GM21528 (cell line): ENCODE data around the gene IL18R1.
"Not testable (repeated sequence)": the region's sequence is repeated elsewhere in the genome, so short reads cannot be mapped to it uniquely, and the experiment has no call there.

ENCODE experiments used
- ATAC-seq: cut with Tn5 transposase; IDR thresholded peaks from one replicate; pipeline ENCODE4 v1.9.1; 2021; ENCODE audit warnings: mild to moderate bottlenecking, moderate library complexity; ENCODE audit not compliant: unreplicated experiment, low FRiP score

Gene IL18R1, protein sequence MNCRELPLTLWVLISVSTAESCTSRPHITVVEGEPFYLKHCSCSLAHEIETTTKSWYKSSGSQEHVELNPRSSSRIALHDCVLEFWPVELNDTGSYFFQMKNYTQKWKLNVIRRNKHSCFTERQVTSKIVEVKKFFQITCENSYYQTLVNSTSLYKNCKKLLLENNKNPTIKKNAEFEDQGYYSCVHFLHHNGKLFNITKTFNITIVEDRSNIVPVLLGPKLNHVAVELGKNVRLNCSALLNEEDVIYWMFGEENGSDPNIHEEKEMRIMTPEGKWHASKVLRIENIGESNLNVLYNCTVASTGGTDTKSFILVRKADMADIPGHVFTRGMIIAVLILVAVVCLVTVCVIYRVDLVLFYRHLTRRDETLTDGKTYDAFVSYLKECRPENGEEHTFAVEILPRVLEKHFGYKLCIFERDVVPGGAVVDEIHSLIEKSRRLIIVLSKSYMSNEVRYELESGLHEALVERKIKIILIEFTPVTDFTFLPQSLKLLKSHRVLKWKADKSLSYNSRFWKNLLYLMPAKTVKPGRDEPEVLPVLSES

DNA sequence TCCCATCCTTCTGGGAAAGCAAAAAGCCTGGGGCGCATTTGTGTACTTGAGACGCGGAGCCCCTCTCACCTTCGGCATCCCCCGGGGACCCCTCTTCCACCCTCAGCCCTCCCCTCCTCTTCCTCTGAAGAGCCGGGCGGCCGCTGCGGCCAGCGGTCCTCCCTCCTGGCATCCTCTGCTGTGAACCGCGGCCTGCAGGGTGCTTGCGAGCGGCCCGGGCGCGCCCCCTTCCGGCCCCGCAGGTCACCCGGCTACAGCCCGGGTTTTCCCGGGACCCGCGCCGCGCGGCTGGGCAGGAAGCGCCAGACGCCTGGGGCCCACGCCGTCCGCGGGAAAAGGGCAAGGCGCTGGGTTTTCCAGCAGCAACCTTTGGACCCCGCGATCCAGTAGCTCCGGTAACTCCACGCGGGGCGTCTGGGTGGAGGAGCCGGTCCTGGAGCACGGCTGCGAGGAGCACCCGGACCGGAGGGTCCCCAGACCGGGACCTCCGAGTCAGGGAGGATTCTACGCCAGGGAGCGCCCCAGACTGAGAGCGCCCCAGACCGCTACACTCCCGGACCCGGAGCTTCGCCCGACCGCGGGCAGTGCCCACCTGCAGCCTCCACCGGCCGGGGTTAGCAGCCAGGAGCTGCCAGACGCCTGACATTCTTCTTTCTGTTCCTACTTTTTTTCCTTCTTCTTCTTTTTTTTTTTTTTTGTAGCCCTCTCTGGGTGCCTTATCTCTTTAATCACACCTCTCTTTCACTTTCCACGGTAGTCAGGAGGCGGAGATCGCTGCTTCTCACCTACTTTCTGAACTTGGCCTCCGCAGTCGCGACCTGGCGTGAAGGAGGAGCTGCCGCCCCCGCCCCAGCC lies at the start of gene IL18R1:
Gene IL18R1 (plus strand): TSS at position 271 of the 855 bp plus-strand sequence. CDS start 6,865 bp downstream, outside the sequence.
- peak; percentile 92 for ATAC-seq

DNA sequence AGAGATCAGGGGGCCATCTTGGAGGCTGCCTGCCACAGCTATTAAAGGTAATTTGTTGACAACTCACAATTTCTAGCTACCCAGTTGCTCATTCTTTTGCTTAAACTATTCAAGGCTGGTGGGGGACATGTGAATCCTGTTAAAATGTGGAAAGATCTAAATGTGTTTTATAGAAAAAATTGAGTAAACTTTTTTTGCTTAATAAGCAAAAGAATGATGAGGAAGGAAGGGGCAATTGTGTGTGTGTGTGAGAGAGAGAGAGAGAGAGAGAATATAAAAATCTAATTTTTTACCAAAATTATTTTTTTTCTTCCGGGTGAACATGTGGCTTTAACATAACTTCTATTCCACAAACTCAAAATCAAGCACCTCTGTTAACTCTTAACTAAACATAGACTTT lies 49.5 kb upstream of the IL18R1 start:
- no peak for ATAC-seq

DNA sequence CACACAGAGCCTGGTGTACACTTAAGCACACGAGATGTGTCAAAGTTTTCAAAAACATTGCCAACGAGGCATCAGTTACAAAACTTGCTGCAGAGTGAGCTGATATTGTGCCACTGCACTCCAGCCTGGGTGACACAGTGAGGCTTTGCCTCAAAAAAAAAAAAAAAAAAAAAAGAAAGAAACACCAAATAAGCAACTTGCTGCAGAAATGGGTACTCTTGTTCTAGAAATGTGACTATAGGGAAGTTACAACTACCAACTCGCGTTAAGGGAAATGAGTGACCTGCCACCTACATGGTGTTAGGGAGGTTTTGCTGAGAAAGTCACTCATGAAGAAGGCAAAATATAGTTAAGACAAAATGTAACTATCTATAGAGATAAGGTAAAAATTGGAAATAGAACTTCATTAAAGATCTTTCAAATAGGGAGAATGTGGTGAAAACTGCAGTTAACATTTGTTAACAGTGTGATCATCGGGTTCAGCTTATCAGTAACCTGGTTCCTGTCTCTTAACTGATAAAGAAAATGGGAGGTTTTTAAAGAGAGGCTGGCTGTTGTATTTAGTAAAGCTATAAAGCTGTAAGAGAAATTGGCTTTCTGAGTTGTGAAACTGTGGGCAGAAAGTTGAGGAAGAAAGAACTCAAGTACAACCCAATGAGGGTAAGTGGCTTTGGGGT lies 44.5 kb upstream of the IL18R1 start, which contains the start of gene IL1RL1:
Gene IL1RL1 (plus strand): TSS at position 600 of the 677 bp plus-strand sequence. CDS start 26,702 bp downstream, outside the sequence.
- ATAC-seq = no peak

DNA sequence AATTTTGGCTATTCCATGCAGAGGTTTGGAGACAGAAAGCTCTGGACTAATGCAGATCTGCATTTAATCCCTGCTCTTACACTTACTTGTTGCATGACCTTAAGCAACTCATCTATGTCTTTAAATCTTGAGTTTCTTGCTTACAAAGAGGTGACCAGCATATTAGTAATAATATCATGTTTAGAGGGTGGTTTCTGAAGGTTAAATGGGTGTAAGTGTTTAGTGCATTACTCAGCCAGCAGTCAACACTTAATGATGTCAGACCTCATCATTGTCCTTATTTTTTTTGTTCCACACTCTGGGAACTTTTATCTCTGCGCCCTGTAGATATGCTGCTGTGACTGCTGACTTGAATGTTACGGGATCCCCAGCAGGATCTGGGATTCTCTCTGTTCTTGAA lies 42.6 kb upstream of the IL18R1 start:
- no peak for ATAC-seq

DNA sequence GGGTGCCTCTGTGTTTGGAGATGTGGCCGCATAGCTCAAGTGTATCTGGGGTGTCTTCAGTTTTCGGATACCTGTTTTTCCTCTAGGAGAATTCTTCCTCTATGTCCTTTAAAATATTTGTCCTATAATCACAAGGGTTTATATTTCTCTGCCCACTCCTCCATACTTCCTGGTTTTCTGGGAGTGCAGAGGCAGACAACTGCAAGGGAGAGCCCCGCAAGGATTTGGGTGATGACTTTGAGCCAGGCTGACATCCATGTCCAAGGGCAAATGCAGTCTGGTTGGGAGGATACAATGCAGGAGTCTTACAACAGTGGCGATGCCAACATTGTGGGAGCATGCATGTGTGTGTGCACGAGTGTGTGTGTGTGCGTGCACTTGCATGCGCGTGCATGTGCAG lies 42.1 kb upstream of the IL18R1 start:
- ATAC-seq = no peak

DNA sequence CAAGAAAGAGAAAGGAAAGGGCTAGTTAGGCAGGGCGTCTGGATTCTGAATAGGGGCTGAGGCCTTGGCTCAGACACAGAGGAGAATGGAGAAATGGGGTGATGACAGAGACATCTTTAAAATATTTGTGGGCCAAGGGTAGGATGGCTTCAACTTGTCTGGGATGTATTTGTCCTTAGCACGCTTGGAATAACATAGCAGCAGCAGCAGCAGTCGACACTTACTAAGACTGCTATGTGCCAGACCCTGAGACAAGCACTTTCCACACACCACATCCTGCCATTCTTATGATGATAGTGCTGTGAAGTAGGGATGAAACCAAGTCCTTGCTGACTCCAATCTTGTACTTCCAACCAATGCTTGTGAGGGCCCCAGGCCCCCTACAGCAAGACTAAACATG lies 41.6 kb upstream of the IL18R1 start:
- no peak for ATAC-seq

DNA sequence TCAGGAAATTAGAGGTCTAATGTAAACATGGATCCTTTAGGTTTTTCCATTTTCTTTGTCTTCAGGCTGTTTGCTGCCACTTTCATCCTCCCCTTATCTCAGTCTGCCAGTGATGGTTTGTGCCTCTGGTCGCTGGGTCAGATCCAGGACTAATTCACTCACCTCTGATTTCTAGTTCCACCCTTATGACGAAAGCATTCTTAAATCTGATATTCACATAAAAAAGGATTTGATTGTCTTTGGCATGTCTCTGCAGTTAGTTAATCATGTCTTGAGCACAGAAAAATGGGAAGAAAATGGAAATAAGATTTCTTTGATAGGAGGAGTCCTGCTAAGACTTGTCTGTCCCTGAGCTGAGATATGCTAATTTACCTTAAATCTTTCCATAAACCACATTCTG lies 39.7 kb upstream of the IL18R1 start:
- ATAC-seq = no peak

DNA sequence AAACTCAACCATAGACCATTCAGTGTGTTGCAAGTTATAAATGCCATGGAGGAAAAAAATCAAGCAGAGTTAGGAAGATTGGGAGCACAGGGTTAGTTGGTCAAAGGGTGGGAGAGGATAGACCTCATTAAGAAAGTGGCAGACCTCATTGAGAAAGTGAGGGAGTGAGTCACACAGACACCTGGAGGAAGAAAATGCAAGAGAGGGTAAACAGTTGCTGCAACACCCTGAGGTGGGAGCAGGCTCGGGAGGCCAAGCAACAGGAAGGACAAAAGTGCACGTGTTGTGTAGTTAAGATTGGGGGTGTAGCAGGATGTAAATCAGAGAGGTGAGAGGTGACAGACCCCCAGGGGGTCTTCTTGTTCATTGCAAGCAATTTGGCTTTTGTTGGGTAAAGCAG lies 37.9 kb upstream of the IL18R1 start:
- no peak for ATAC-seq

DNA sequence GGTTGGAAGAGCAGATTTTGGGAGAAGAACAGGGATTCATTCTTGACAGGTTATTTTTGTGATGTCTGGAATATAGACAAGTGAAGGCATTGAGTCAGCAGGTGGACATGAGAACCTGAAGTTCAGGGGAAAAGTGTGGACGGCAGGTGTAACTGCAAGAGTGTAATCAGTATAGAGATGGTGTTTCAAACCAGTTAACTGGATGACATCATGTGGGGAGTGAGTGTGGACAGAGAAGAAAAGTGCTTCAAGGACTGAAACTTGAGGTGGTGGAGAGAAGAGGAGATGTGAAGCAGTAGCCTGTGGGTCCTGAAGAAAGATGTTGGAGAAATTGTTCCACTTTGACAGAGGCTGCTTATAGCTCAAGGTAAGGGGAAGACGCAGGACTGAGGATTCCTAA lies 37.2 kb upstream of the IL18R1 start:
- no peak for ATAC-seq

DNA sequence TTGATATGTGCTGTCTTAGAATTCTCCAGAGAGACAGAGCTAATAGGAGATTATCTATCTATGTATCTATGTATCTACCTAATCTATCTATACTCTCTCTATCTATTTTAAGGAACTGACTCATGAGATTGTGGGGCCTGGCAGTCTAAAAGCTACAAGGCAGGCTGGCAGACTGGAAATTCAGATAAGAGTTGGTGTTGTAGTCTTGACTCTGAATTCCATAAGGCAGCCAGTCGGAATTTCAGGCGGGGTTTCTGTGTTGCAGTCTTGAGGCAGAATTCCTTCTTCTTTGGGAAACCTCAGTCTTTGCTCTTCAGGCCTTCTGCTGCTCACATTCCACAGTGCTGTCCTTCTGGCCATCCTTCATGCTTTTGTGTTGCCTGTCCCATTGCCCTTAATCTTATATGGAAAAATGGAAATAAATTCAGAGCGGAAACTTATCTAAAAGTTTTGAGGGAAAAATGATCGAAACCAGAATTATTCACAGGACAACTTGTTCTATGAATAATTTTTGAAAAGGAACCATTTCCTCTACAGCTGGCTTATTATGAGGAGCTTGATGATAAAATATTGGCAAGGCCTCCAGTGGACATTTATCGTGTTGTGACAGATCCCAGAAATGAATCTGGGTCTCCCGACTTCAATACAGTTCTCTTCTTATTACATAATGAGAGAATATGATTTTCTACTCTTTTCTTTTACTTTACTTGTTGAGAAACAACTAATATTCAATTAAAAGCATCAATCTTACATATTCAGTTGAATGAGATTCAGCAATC lies 33.5 kb upstream of the IL18R1 start:
- ATAC-seq = no peak

DNA sequence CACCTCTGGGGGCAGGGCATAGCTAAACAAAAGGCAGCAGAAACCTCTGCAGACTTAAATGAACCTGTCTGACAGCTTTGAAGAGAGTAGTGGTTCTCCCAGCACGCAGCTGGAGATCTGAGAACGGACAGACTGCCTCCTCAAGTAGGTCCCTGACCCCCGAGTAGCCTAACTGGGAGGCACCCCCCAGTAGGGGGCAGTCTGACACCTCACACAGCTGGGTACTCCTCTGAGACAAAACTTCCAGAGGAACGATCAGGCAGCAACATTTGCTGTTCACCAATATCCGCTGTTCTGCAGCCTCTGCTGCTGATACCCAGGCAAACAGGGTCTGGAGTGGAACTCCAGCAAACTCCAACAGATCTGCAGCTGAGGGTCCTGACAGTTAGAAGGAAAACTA lies 30.7 kb upstream of the IL18R1 start:
- ATAC-seq = not testable (repeated sequence)

DNA sequence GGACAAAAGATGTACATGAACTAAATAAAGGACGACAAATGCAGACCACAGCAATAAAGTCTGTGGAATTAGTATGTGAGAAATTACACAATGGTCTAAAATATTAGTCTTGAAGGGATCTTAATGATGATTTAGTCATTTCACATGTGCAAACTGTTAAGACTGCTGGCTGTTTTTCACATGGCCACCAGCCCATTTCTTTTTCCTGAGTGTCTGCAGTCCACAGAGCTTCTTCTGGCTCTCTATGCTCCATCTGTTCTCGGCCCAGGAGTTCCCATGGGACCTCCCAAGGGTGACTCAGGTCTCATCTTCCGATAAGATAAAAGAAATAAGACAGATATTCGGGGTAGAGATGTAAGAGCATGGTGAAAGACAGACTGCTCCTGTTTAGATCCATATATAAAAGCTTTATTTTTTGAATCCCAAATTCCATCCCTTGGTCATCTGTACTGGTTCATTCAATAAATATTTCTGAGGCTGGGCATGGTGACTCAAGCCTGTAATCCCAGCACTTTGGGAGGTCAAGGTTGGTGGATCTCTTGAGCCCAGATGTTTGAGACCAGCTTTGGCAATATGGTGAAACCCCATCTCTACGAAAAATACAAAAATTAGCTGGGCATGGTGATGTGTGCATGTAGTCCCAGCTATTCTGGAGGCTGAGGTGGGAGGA lies 24.1 kb upstream of the IL18R1 start:
- no peak for ATAC-seq

DNA sequence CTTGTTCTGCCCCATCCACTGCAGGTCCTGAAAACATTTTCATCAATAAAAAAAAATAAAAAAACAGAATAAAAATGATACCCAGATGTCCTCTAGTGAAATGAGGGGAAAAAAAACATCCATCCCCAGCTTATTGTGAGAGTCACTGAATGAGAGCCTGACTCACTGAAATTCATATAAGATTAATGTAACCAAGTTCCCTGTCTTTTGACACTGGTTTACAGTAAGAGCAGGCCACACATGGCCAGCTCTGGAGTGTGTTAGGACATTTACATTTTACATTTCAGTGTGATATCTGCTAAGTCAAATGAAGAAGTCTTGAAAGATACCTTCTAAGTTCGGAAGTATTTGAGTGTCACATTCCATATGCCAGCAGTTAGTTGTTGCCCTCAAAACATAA lies 21.1 kb upstream of the IL18R1 start:
- ATAC-seq = no peak

DNA sequence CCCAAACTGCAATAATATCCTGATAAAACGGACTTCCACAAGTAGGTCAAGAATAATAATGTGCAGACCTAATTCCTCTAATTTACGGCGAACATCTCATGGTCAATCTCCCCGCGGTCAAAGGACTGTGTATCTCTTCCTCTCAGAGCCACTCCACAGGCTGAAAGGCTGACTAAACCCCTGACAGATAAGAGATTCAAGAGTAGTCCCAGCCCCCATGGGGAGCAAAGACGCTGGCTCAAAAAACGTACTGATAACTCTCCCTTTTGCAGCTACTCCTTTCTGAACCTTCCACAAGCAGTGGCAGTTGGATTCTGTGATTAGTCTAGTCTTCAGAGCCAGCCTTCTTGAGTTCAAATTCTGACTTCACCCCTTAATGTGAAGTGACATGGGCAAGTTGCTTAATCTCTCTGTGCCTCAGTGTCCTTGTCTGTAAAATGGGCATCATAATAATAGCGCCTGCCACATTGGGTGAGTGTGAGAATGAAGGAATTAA lies 19.7 kb upstream of the IL18R1 start:
- no peak for ATAC-seq

DNA sequence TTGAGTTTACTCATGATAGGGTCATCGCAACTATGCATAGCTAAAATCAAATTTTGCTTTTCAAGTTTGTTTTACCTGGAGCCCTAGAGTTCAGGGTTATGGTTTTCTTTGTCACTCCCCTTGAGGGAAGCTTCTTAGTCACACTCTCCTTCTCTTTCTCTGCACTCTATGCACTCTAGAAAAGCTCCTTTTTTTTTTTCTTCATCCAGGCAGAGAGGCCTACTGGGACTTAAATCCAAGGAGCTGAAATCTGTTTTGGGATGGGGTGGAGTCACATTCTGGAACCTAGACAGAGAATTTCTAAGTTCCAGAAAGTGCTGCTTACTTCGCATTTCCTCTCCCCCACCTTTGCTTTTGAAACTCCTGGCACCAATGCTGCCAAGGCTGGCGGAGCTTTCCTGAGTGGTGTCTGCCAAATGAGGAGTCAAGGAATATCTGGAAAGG lies 19.1 kb upstream of the IL18R1 start:
- ATAC-seq = no peak

DNA sequence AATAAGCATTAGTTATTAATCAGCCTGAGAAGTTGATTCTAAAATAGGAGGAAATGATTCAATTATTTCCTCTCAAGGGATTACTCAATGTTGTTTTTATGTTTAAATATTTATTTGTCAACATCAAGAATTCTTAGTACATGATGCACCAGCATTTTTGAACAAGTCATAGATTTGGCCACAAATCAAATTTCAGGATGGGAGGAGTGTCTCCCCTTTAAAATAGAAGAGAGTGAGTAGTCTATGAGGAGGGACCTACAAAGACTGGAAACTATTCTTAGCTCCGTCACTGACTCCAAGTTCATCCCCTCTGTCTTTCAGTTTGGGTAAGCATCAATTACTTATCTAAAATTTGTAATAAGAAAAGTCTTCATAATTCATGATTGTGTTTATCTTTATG lies 18.6 kb upstream of the IL18R1 start:
- no peak for ATAC-seq

DNA sequence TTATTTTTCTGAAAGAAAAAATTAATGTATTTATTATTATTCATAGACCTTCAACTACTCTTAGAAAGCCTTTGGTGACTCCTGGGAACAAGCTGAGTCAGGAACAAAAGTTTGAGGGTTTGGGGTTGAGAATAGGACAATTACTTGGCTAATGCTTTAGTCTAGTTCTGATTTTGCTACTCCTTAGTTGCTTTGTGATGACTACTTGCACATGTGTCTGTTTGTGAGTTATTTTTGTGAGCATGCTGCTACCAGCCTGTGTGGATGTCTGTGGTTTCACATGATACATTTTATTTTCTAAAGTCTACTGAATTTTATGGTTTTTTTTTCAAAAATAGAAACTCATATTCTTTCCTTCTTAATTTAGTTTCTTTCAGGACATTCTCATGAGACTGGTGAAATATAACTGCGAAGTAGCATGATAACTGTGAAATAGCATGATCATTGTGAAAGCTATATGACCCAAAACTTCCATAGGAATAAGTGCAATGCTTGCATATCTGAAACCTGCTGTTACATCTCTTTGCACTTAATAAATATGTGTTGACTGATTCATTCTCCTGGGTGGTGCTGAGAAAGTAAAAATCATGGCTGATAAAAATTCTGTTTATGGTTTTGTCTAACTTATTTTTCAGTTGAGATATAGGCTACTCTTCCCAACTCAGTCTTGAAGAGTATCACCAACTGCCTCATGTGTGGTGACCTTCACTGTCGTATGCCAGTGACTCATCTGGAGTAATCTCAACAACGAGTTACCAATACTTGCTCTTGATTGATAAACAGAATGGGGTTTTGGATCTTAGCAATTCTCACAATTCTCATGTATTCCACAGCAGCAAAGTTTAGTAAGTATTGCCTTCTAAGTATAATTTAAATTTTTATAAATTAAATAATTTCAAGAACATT lies 17.9 kb upstream of the IL18R1 start:
- no peak for ATAC-seq

DNA sequence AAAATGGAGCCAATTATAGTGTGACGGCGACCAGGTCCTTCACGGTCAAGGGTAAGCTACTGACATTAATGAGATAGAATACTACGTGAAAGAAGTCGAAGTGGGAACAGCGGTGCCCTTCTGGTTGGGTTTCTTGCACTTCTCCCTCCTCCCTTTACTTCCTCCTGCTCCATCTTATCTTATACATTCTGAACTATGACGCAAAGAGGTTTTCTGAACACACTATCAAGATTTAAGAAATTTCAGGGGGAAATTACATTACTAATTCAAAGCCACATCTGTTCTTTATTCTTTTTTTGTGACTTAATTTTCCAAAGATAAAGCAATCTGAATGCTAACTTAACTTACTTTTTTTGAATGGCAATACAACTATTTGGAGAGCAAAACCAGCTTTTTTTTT lies 14.8 kb upstream of the IL18R1 start:
- no peak for ATAC-seq
